VCaP (cell line): Measurements from ENCODE around the gene CTIF.

Source experiments
- H3K27ac ChIP-seq: fragments of 450-650 bp; 2 replicates; pipeline ENCODE4 v1.5.1; 2017
- CTCF ChIP-seq: fragments of 450-650 bp; conservative IDR thresholded peaks from 2 replicates; pipeline ENCODE4 v1.5.1; 2017; ENCODE audit warnings: mild to moderate bottlenecking, moderate library complexity

CTIF gene

GRCh38 chr18:48624856-48625255 lies 86.0 kb downstream of the CTIF start:
- no peak for TF ChIP-seq CTCF
- H3K27ac ChIP-seq = no peak overlapping the region

GRCh38 chr18:48627216-48627615 lies 88.4 kb downstream of the CTIF start:
- H3K27ac ChIP-seq = no peak overlapping the region
- no peak for TF ChIP-seq CTCF

- TF ChIP-seq CTCF = no peak
- H3K27ac ChIP-seq = no peak overlapping the region
Measured at GRCh38 chr18:48629730-48630324, 91.0 kb downstream of the CTIF start.

GRCh38 chr18:48631851-48632250 lies 93.0 kb downstream of the CTIF start:
- H3K27ac ChIP-seq = no peak overlapping the region
- TF ChIP-seq CTCF = no peak

- no peak for TF ChIP-seq CTCF
- H3K27ac ChIP-seq = no peak overlapping the region
Measured at GRCh38 chr18:48632676-48633257, 93.9 kb downstream of the CTIF start.

GRCh38 chr18:48634491-48634890 lies 95.7 kb downstream of the CTIF start:
- no peak overlapping the region for H3K27ac ChIP-seq
- TF ChIP-seq CTCF = no peak

- no peak overlapping the region for H3K27ac ChIP-seq
- TF ChIP-seq CTCF = no peak
Measured at GRCh38 chr18:48634975-48635374, 96.1 kb downstream of the CTIF start.
